C4-2B (cell line): ENCODE data around the gene CDK17.

Experiments
- CTCF ChIP-seq: fragments of 450-650 bp; conservative IDR thresholded peaks from 2 replicates; pipeline ENCODE4 v1.5.1; 2017; ENCODE audit warnings: mild to moderate bottlenecking
- ZFX ChIP-seq: fragments of 450-650 bp; IDR thresholded peaks from 2 replicates; pipeline ENCODE4 v1.6.1; 2017

GRCh38 chr12:96361074-96361473 is 39.2 kb downstream of the CDK17 start:
- TF ChIP-seq ZFX: no peak
- no peak for TF ChIP-seq CTCF
